Cardiac muscle cell (in vitro differentiated cells and primary cell): ENCODE measurements around the gene APOL3. TPM values are rescaled to one million over a fixed set of nuclear protein-coding genes. Genes with fewer than 3 reads are reported as not detected.
A peak's percentile ranks its signal among the peaks of the same experiment; 100 is the strongest.

ENCODE experiments used
- DNase-seq, 2 donors: peaks; one replicate each; pipeline versions ENCODE4 v3.0.0 to v3.0.0-alpha.2; 2010 to 2017; ENCODE audit warnings: low read depth in 1 of 2, low spot score in 1 of 2
- H3K27ac ChIP-seq: fragments of 200-600 bp; sonication (generic); 2 replicates; pipeline ENCODE4 v1.5.1; 2016
- H3K27me3 ChIP-seq: fragments of 200-600 bp; sonication (generic); 2 replicates; pipeline ENCODE4 v1.6.0; 2016; ENCODE audit warnings: control low read depth
- H3K36me3 ChIP-seq: fragments of 200-600 bp; sonication (generic); 2 replicates; pipeline ENCODE4 v1.5.1; 2016; ENCODE audit warnings: control low read depth
- H3K4me1 ChIP-seq: fragments of 200-600 bp; sonication (generic); 2 replicates; pipeline ENCODE4 v1.8.1; 2017; ENCODE audit warnings: low read depth, mild to moderate bottlenecking, mixed run types
- H3K4me3 ChIP-seq: fragments of 200-600 bp; sonication (generic); 2 replicates; pipeline ENCODE4 v1.5.1; 2016; ENCODE audit warnings: mild to moderate bottlenecking
- H3K9me3 ChIP-seq: fragments of 200-600 bp; sonication (generic); 2 replicates; pipeline ENCODE4 v1.5.1; 2017; ENCODE audit warnings: low read depth, mild to moderate bottlenecking, control low read depth
- polyA plus RNA-seq: library from polyadenylated mRNA; unstranded; fragments of >200 nt; fragmentation: Nextera tagmentation; extraction: Ambion mirVana; gene quantifications from 2 replicates; pipeline ENCODE4 v1.2.1, GENCODE V29; 2016
- total RNA-seq: library from RNA; depleted of rRNA; stranded (reverse); fragments of >200 nt; gene quantifications from 2 replicates; pipeline ENCODE4 v1.2.3, GENCODE V29; 2016
- TF ChIP-seq, protein P1 (sequence below): IDR thresholded peaks from 2 replicates; pipeline ENCODE4 v1.5.1; 2012; ENCODE audit warnings: low read depth, mild to moderate bottlenecking, low read length

The APOL3 gene
- total and polyA plus RNA-seq, 2 experiments from 2014 or later, result not detected

DNA sequence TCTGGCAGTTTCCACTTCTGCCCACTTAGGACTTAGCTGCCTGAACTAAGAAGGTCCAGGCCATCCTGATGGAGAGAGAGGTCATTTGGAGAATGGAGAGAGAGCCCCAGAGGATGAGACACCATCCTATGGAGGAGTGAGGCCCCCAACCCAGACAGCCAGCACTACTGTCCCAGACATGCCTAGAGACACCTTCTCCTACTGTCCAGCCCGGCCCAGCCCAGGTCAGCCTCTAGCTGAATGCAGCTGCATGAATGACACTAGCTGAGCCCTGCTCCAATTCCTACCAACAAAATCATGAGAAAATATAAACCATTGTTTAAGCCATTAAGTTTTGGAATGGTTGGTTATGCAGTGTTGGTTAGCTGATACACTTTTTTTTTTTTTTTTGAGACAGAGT, 47.4 kb downstream of the APOL3 start:
- TF ChIP-seq, protein P1, sequence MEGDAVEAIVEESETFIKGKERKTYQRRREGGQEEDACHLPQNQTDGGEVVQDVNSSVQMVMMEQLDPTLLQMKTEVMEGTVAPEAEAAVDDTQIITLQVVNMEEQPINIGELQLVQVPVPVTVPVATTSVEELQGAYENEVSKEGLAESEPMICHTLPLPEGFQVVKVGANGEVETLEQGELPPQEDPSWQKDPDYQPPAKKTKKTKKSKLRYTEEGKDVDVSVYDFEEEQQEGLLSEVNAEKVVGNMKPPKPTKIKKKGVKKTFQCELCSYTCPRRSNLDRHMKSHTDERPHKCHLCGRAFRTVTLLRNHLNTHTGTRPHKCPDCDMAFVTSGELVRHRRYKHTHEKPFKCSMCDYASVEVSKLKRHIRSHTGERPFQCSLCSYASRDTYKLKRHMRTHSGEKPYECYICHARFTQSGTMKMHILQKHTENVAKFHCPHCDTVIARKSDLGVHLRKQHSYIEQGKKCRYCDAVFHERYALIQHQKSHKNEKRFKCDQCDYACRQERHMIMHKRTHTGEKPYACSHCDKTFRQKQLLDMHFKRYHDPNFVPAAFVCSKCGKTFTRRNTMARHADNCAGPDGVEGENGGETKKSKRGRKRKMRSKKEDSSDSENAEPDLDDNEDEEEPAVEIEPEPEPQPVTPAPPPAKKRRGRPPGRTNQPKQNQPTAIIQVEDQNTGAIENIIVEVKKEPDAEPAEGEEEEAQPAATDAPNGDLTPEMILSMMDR, result no peak
- no peak for DNase-seq
- Histone ChIP-seq H3K36me3 (no peaks in the 10 kb centered on the region), H3K27ac (no peak overlapping the region), H3K4me1 (peaks cover 4% of the 10 kb centered on the region), H3K9me3 (no peaks in the 10 kb centered on the region), H3K4me3 (no peak overlapping the region), H3K27me3 (no peaks in the 10 kb centered on the region)

DNA sequence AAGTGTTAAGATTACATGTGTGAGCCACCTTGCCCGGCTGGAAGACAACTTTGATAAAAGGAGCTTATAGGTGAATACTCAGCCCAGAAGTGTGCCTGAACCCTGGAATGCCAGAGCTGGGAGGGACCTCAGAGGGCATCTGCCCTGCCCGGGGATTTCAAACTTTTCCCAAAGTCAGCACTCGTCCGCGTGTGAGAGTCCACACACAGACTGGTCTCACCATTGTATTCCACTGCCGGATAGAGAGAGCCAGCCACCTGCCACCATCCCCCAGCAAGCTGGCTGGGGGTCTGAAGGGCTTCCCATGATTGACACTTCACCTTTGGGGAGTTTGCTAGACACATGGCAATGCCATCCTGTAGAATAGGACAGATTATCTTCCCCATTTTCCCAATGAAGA, 49.2 kb downstream of the APOL3 start:
- Histone ChIP-seq H3K36me3 (no peaks in the 10 kb centered on the region), H3K27ac (no peak overlapping the region), H3K4me1 (no peaks in the 10 kb centered on the region), H3K9me3 (no peaks in the 10 kb centered on the region), H3K4me3 (no peak overlapping the region), H3K27me3 (no peaks in the 10 kb centered on the region)
- TF ChIP-seq, protein P1, result no peak
- no peak for DNase-seq

DNA sequence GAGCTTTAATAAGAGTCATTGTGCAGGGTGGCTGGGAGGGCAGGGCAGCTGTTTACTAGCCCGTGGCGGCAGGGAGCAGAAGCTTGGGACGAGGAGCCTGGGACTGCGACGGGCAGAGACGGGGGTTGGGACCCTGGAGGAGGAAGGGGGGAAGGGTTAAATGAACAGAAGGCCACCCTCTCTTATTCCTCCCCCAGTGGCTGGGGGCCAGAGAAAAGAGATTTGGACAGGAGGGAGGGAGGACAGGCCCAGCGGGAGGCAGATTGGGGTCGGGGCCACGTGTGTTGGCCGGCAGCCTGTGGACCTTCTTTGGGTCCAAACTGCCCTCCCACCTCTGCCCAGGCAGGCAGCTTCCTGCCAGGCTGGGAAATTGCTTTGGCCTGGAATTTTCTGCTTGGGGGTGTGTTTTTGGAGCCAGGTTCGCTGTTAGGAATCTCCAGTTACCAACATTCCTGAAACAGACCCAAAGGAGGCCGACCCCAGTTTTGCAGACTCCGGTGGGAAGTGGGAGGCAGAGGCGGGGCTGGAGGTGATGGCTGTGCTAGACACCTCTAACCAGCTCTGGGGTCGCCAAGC, 50.2 kb downstream of the APOL3 start:
- DNase-seq, result peak in 1 of 2 donors; percentile 56

DNA sequence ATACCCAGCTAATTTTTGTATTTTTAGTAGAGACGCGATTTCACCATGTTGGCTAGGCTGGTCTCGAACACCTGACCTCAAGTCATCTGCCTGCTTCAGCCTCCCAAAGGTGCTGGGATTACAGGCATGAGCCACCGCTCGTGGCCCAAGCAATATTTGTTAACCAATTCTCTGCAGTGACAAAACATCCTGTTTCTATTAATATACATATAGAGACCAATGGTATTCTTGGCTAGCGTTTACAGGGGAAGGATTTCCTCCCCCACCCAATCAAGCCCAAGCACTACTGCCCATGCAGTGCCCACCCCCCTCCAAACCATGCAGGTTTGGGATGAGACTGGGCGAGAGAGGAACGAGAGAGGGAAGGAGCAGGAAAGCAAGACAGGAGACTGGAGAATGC, 53.1 kb downstream of the APOL3 start:
- H3K4me3 ChIP-seq, result no peak overlapping the region
- TF ChIP-seq, protein P1, result no peak
- H3K4me1 ChIP-seq, result peaks cover 8% of the 10 kb centered on the region
- no peaks in the 10 kb centered on the region for H3K9me3 ChIP-seq
- no peaks in the 10 kb centered on the region for H3K36me3 ChIP-seq
- H3K27me3 ChIP-seq, result no peaks in the 10 kb centered on the region
- H3K27ac ChIP-seq, result no peak overlapping the region
- DNase-seq, result no peak

More for the DNA sequence above, 50.2 kb downstream of the APOL3 start:
- Histone ChIP-seq H3K4me3 (no peak overlapping the region), H3K9me3 (no peaks in the 10 kb centered on the region), H3K36me3 (no peaks in the 10 kb centered on the region), H3K4me1 (peaks cover 4% of the 10 kb centered on the region), H3K27ac (no peak overlapping the region), H3K27me3 (no peaks in the 10 kb centered on the region)
- TF ChIP-seq, protein P1, result no peak

DNA sequence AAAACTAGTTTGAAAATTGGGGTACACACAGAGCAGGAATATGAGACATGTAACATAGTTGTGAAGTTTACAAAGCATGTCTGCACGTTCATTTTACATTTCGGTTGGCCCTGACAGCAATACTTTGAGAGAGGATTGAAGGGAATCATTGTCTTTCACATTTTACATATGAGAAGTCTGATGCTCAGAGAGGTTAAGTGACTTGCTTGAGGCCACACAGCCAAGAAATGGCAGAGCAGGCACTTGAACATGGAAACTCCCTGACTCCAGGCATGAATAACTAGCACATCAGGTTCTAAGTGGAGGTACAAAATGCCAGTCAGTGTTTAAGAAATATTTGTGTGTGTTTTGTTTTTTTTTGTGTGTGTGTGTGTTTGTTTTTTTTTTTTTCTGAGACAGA, 53.6 kb downstream of the APOL3 start:
- Histone ChIP-seq H3K36me3 (no peaks in the 10 kb centered on the region), H3K27ac (no peak overlapping the region), H3K4me3 (no peak overlapping the region), H3K9me3 (no peaks in the 10 kb centered on the region), H3K4me1 (peaks cover 8% of the 10 kb centered on the region), H3K27me3 (no peaks in the 10 kb centered on the region)
- no peak for DNase-seq
- TF ChIP-seq, protein P1, result no peak
